ENCODE results near the gene CMTR1.
"Not testable (repeated sequence)": the region's sequence is repeated elsewhere in the genome, so short reads cannot be mapped to it uniquely, and the experiment has no call there.

The CMTR1 gene

GRCh38 chr6:37438930-37439329 lies 5.9 kb downstream of the CMTR1 start:
- no peak for DNase-seq

GRCh38 chr6:37441651-37442050 lies 8.6 kb downstream of the CMTR1 start:
- DNase-seq: no peak

- DNase-seq: no peak
Observed at GRCh38 chr6:37442416-37443215, 9.6 kb downstream of the CMTR1 start.

- DNase-seq: not testable (repeated sequence)
Observed at GRCh38 chr6:37443216-37443542, 10.2 kb downstream of the CMTR1 start.

GRCh38 chr6:37449984-37450383 lies 17.0 kb downstream of the CMTR1 start:
- DNase-seq: no peak

- DNase-seq: no peak
Observed at GRCh38 chr6:37451441-37452193, 18.6 kb downstream of the CMTR1 start.

GRCh38 chr6:37452522-37452921 lies 19.5 kb downstream of the CMTR1 start:
- no peak for DNase-seq

GRCh38 chr6:37454420-37455140 lies 21.6 kb downstream of the CMTR1 start:
- DNase-seq: no peak

- DNase-seq: no peak
Observed at GRCh38 chr6:37456126-37456525, 23.1 kb downstream of the CMTR1 start.

GRCh38 chr6:37456816-37457560 lies 24.0 kb downstream of the CMTR1 start:
- no peak for DNase-seq

- DNase-seq: no peak
Observed at GRCh38 chr6:37459981-37460800, 27.2 kb downstream of the CMTR1 start.

GRCh38 chr6:37460805-37461204 lies 27.8 kb downstream of the CMTR1 start:
- DNase-seq: no peak

GRCh38 chr6:37463110-37463509 lies 30.1 kb downstream of the CMTR1 start:
- DNase-seq: no peak

- no peak for DNase-seq
Observed at GRCh38 chr6:37467718-37468117, 34.7 kb downstream of the CMTR1 start.

- DNase-seq: no peak
Observed at GRCh38 chr6:37473364-37474095, 40.5 kb downstream of the CMTR1 start.

- DNase-seq: no peak
Observed at GRCh38 chr6:37474316-37474715, 41.3 kb downstream of the CMTR1 start.

GRCh38 chr6:37477191-37477590 lies 44.2 kb downstream of the CMTR1 start:
- DNase-seq: no peak

GRCh38 chr6:37477656-37478435 lies 44.8 kb downstream of the CMTR1 start:
- no peak for DNase-seq

GRCh38 chr6:37478827-37479226 lies 45.8 kb downstream of the CMTR1 start:
- DNase-seq: no peak

GRCh38 chr6:37479266-37479854 lies 46.3 kb downstream of the CMTR1 start:
- no peak for DNase-seq
